Liver (tissue), 9 donors: ENCODE data around the gene RIMBP2. TPM values are rescaled to one million over a fixed set of nuclear protein-coding genes. Genes with fewer than 3 reads are reported as not detected.

Source experiments
- DNase-seq: peaks from one replicate; pipeline ENCODE4 v3.0.0-alpha.2; 2017; ENCODE audit warnings: low spot score
- H3K27ac ChIP-seq, 2 donors: one replicate each; pipeline ENCODE4 v1.7.0; 2013; ENCODE audit warnings: inconsistent platforms in 2 of 2, low read length in 2 of 2, control low read depth in 1 of 2, low read depth in 1 of 2, mild to moderate bottlenecking in 1 of 2
- H3K27me3 ChIP-seq, 4 donors: one replicate each; pipeline versions ENCODE4 v1.6.1 to v1.7.0; 2013; ENCODE audit warnings: low read length in 3 of 4, inconsistent platforms in 1 of 4, mild to moderate bottlenecking in 1 of 4, moderate library complexity in 1 of 4; ENCODE audit not compliant: control insufficient read depth in 4 of 4, insufficient read depth in 4 of 4
- H3K36me3 ChIP-seq, 4 donors: one replicate each; pipeline versions ENCODE4 v1.6.1 to v1.7.0; 2013; ENCODE audit warnings: low read length in 3 of 4, mild to moderate bottlenecking in 3 of 4, low read depth in 1 of 4, moderate library complexity in 1 of 4; ENCODE audit not compliant: control insufficient read depth in 4 of 4, insufficient read depth in 3 of 4
- H3K4me1 ChIP-seq, 4 donors: one replicate each; pipeline versions ENCODE4 v1.6.1 to v1.7.0; 2013; ENCODE audit warnings: low read length in 3 of 4, mild to moderate bottlenecking in 3 of 4, moderate library complexity in 1 of 4; ENCODE audit not compliant: control insufficient read depth in 4 of 4, insufficient read depth in 4 of 4
- H3K4me3 ChIP-seq, 3 donors: one replicate each; pipeline versions ENCODE4 v1.6.1 to v1.7.0; 2013; ENCODE audit warnings: low read length in 3 of 3, control low read depth in 1 of 3, low read depth in 1 of 3, mild to moderate bottlenecking in 1 of 3
- H3K9ac ChIP-seq, 2 donors: one replicate each; pipeline ENCODE4 v1.7.0; 2013; ENCODE audit warnings: low read length in 2 of 2, mild to moderate bottlenecking in 2 of 2, moderate library complexity in 2 of 2, control low read depth in 1 of 2, low read depth in 1 of 2
- H3K9me3 ChIP-seq, 4 donors: one replicate each; pipeline versions ENCODE4 v1.6.1 to v1.7.0; 2013; ENCODE audit warnings: low read length in 3 of 4; ENCODE audit not compliant: control insufficient read depth in 4 of 4
- ATF3 ChIP-seq: IDR thresholded peaks from 2 replicates; pipeline ENCODE4 v1.6.1; 2016; ENCODE audit warnings: antibody characterized with exemption
- CTCF ChIP-seq: fragments of 150-350 bp; IDR thresholded peaks from 2 replicates; pipeline ENCODE4 v1.5.1; 2017; ENCODE audit warnings: improper control_type of control experiment, low read depth, low read length; ENCODE audit not compliant: missing input control
- EGR1 ChIP-seq, 2 donors: IDR thresholded peaks; 2 replicates each; pipeline ENCODE4 v1.6.1; 2016 to 2018; ENCODE audit warnings: antibody characterized with exemption in 2 of 2, low read depth in 2 of 2
- FOXA1 ChIP-seq: IDR thresholded peaks from 2 replicates; pipeline ENCODE4 v1.6.1; 2016; ENCODE audit warnings: antibody characterized with exemption
- FOXA2 ChIP-seq: IDR thresholded peaks from 2 replicates; pipeline ENCODE4 v1.6.1; 2016; ENCODE audit warnings: antibody characterized with exemption
- GABPA ChIP-seq, 2 donors: IDR thresholded peaks in 1 of 2; conservative IDR thresholded peaks in 1 of 2; 2 replicates each; pipeline ENCODE4 v1.6.1; 2016; ENCODE audit warnings: antibody characterized with exemption in 2 of 2, mild to moderate bottlenecking in 1 of 2, moderate library complexity in 1 of 2
- HNF4A ChIP-seq, 2 donors: conservative IDR thresholded peaks; 2 replicates each; pipeline ENCODE4 v1.6.1; 2016; ENCODE audit warnings: antibody characterized with exemption in 2 of 2, mild to moderate bottlenecking in 2 of 2
- HNF4G ChIP-seq: IDR thresholded peaks from 2 replicates; pipeline ENCODE4 v1.6.1; 2016; ENCODE audit warnings: antibody characterized with exemption
- JUND ChIP-seq, 2 donors: IDR thresholded peaks; 2 replicates each; pipeline ENCODE4 v1.6.1; 2016; ENCODE audit warnings: antibody characterized with exemption in 2 of 2
- MAX ChIP-seq: IDR thresholded peaks from 2 replicates; pipeline ENCODE4 v1.6.1; 2016; ENCODE audit warnings: antibody characterized with exemption
- NR2F2 ChIP-seq: IDR thresholded peaks from 2 replicates; pipeline ENCODE4 v1.6.1; 2016; ENCODE audit warnings: antibody characterized with exemption
- RAD21 ChIP-seq, 2 donors: IDR thresholded peaks; 2 replicates each; pipeline ENCODE4 v1.6.1; 2016; ENCODE audit warnings: antibody characterized with exemption in 2 of 2, mild to moderate bottlenecking in 2 of 2
- REST ChIP-seq: IDR thresholded peaks from 2 replicates; pipeline ENCODE4 v1.6.1; 2016; ENCODE audit warnings: antibody characterized with exemption, mild to moderate bottlenecking
- RXRA ChIP-seq, 2 donors: IDR thresholded peaks; 2 replicates each; pipeline ENCODE4 v1.6.1; 2017 to 2018; ENCODE audit warnings: antibody characterized with exemption in 2 of 2, mild to moderate bottlenecking in 1 of 2
- SP1 ChIP-seq: IDR thresholded peaks from 2 replicates; pipeline ENCODE4 v1.6.1; 2018; ENCODE audit warnings: antibody characterized with exemption, mild to moderate bottlenecking
- TAF1 ChIP-seq: conservative IDR thresholded peaks from 2 replicates; pipeline ENCODE4 v1.6.1; 2016; ENCODE audit warnings: antibody characterized with exemption, mild to moderate bottlenecking
- YY1 ChIP-seq: IDR thresholded peaks from 2 replicates; pipeline ENCODE4 v1.6.1; 2016; ENCODE audit warnings: antibody characterized with exemption, mild to moderate bottlenecking
- ZBTB33 ChIP-seq: IDR thresholded peaks from 2 replicates; pipeline ENCODE4 v1.6.1; 2016; ENCODE audit warnings: antibody characterized with exemption
- WGBS: extraction: QIAGEN DNeasy Blood & Tissue Kit; methylation state at CpG from one replicate; pipeline ENCODE4 v1.1.7; 2013; 5-methylcytosine and 5-hydroxymethylcytosine counted together
- polyA plus RNA-seq, 2 donors: library from polyadenylated mRNA; stranded (reverse) in 1 of 2; unstranded in 1 of 2; fragments of 200-250 nt in 1 of 2; fragments of >200 nt in 1 of 2; fragmentation: Nextera tagmentation in 1 of 2; extraction: Ambion mirVana in 1 of 2; gene quantifications; one replicate each; pipeline versions ENCODE4 v1.2.1 to v1.2.3, GENCODE V29; 2013 to 2015
- total RNA-seq, 2 donors: library from RNA; depleted of rRNA; stranded (reverse); fragments of >200 nt; gene quantifications; one replicate each; pipeline ENCODE4 v1.2.3, GENCODE V29; 2014
- donor health status: healthy.
- donor health status: healthy.
- donor health status: healthy.
- donor health status: healthy.
- donor health status: healthy.

The RIMBP2 gene
- total and polyA plus RNA-seq, 4 donors: 0.01 to 0.17 (median 0.09) TPM; not detected in 1

- no peak for DNase-seq
- Histone ChIP-seq H3K27ac (no peak overlapping the region), H3K9me3 (peaks cover 0 to 3% (median 1%) of the 10 kb centered on the region in 4 donors), H3K4me3 (no peak overlapping the region), H3K9ac (no peak overlapping the region), H3K4me1 (no peaks in the 10 kb centered on the region), H3K27me3 (peaks cover 0 to 3% (median 0%) of the 10 kb centered on the region in 4 donors), H3K36me3 (no peaks in the 10 kb centered on the region)
- 90% methylated on average over 32 of the region's 32 CpGs for WGBS
- TF ChIP-seq GABPA (IDR thresholded peaks at IDR 0.05 in 1 of 2, conservative IDR thresholded peaks at IDR 0.05 in 1 of 2) (no peak), FOXA2 (no peak), RAD21 (IDR thresholded peaks at IDR 0.05) (no peak)
These were observed 12.3 kb upstream of the RIMBP2 start for GRCh38 chr12:130728158-130729058.

- Histone ChIP-seq H3K27me3 (peaks cover 0 to 14% (median 7%) of the 10 kb centered on the region in 4 donors), H3K36me3 (no peaks in the 10 kb centered on the region), H3K27ac (no peak overlapping the region), H3K9me3 (peaks cover 0 to 7% (median 1%) of the 10 kb centered on the region in 4 donors), H3K4me1 (peaks cover under 1 to 13% (median 8%) of the 10 kb centered on the region in 4 donors), H3K9ac (no peak overlapping the region), H3K4me3 (no peak overlapping the region)
- no peak for DNase-seq
- 44% methylated on average over 8 of the region's 8 CpGs for WGBS
- no peak for TF ChIP-seq YY1
- no peak for TF ChIP-seq RAD21 (IDR thresholded peaks at IDR 0.05)
- TF ChIP-seq EGR1 (IDR thresholded peaks at IDR 0.05; ENCODE audit: low read depth in 2 of 2): no peak
- no peak for TF ChIP-seq NR2F2
- TF ChIP-seq FOXA2: no peak
- no peak for TF ChIP-seq HNF4G
- TF ChIP-seq TAF1: no peak
- no peak for TF ChIP-seq ATF3
- TF ChIP-seq GABPA (IDR thresholded peaks at IDR 0.05 in 1 of 2, conservative IDR thresholded peaks at IDR 0.05 in 1 of 2): no peak
- TF ChIP-seq SP1: no peak
- TF ChIP-seq REST: no peak
- TF ChIP-seq HNF4A (conservative IDR thresholded peaks at IDR 0.05): no peak
- TF ChIP-seq RXRA (IDR thresholded peaks at IDR 0.05): no peak
- no peak for TF ChIP-seq ZBTB33
- TF ChIP-seq MAX: no peak
- no peak for TF ChIP-seq FOXA1
- TF ChIP-seq JUND (IDR thresholded peaks at IDR 0.05): no peak
- no peak for TF ChIP-seq CTCF
These were observed 3.3 kb upstream of the RIMBP2 start for GRCh38 chr12:130719263-130719859.
